ENCODE data around the gene HDAC10.
"Not testable (repeated sequence)": the region's sequence is repeated elsewhere in the genome, so short reads cannot be mapped to it uniquely, and the experiment has no call there.

Gene HDAC10

GRCh38 chr22:50208430-50208938 is 42.6 kb downstream of the HDAC10 start:
- no peak for DNase-seq (ENCODE audit: low read depth)
- TF ChIP-seq, protein P1, sequence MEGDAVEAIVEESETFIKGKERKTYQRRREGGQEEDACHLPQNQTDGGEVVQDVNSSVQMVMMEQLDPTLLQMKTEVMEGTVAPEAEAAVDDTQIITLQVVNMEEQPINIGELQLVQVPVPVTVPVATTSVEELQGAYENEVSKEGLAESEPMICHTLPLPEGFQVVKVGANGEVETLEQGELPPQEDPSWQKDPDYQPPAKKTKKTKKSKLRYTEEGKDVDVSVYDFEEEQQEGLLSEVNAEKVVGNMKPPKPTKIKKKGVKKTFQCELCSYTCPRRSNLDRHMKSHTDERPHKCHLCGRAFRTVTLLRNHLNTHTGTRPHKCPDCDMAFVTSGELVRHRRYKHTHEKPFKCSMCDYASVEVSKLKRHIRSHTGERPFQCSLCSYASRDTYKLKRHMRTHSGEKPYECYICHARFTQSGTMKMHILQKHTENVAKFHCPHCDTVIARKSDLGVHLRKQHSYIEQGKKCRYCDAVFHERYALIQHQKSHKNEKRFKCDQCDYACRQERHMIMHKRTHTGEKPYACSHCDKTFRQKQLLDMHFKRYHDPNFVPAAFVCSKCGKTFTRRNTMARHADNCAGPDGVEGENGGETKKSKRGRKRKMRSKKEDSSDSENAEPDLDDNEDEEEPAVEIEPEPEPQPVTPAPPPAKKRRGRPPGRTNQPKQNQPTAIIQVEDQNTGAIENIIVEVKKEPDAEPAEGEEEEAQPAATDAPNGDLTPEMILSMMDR (IDR thresholded peaks at IDR 0.05; ENCODE audit: control insufficient read depth, extremely low read depth, insufficient read depth) = no peak
- H3K4me3 ChIP-seq (ENCODE audit: low read depth, low read length) = no peak overlapping the region

- H3K4me3 ChIP-seq (ENCODE audit: low read depth, low read length) = no peak overlapping the region
- no peak for DNase-seq (ENCODE audit: low read depth)
- TF ChIP-seq, protein P1 (IDR thresholded peaks at IDR 0.05; ENCODE audit: control insufficient read depth, extremely low read depth, insufficient read depth) = no peak
Measured at GRCh38 chr22:50207383-50208140, 43.5 kb downstream of the HDAC10 start.

- no peak overlapping the region for H3K4me3 ChIP-seq (ENCODE audit: low read depth, low read length)
- DNase-seq (ENCODE audit: low read depth) = no peak
- TF ChIP-seq, protein P1 (IDR thresholded peaks at IDR 0.05; ENCODE audit: control insufficient read depth, extremely low read depth, insufficient read depth) = peak; percentile 31; the same call in 1 of the 2 replicates
Measured at GRCh38 chr22:50206599-50206998, 44.5 kb downstream of the HDAC10 start.

- TF ChIP-seq, protein P1 (IDR thresholded peaks at IDR 0.05; ENCODE audit: control insufficient read depth, extremely low read depth, insufficient read depth) = no peak
- no peak overlapping the region for H3K4me3 ChIP-seq (ENCODE audit: low read depth, low read length)
- no peak for DNase-seq (ENCODE audit: low read depth)
Measured at GRCh38 chr22:50205781-50206569, 45.1 kb downstream of the HDAC10 start.

DNA sequence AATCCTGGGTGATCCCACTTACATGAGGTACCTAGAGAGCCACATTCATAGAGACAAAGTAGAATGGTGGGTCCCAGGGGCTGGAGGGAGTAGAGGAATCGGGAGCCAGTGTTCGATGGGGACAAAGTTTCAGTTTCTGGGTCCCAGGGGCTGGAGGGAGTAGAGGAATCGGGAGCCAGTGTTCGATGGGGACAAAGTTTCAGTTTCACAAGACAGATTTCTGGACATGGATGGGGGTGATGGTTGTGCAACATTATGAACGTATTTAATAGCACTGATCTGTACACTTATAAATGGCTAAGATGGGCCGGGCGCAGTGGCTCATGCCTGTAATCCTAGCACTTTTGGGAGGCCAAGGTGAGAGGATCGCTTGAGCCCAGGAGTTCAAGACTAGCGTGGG is 46.1 kb downstream of the HDAC10 start:
- not testable (repeated sequence) for DNase-seq (ENCODE audit: low read depth); H3K4me3 ChIP-seq (ENCODE audit: low read depth, low read length)

GRCh38 chr22:50204571-50204970 is 46.5 kb downstream of the HDAC10 start:
- no peak for DNase-seq (ENCODE audit: low read depth)
- H3K4me3 ChIP-seq (ENCODE audit: low read depth, low read length) = no peak overlapping the region
- TF ChIP-seq, protein P1 (IDR thresholded peaks at IDR 0.05; ENCODE audit: control insufficient read depth, extremely low read depth, insufficient read depth) = no peak

DNA sequence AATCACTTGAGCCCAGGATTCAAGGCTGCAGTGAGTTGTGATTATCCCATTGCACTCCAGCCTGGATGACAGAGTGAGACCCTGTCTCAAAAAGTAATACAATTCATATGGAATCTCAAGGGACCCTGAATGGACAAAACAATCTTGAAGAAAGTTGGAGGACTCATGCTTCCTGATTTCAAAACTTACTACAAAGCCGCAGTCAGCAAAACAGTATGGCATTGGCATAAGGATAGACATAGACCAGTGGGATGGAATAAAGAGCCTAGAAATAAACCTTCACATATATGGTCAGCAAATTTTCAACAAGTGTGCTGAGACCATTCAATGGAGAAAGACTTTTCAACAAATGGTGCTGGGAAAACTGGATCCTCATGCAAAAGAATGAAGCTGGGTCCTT is 47.8 kb downstream of the HDAC10 start:
- TF ChIP-seq, protein P1 (IDR thresholded peaks at IDR 0.05; ENCODE audit: control insufficient read depth, extremely low read depth, insufficient read depth) = no peak
- DNase-seq (ENCODE audit: low read depth) = no peak
- H3K4me3 ChIP-seq (ENCODE audit: low read depth, low read length) = no peak overlapping the region

All from LNCaP clone FGC (cell line).